ENCODE results near the gene FRMD5.

DNA sequence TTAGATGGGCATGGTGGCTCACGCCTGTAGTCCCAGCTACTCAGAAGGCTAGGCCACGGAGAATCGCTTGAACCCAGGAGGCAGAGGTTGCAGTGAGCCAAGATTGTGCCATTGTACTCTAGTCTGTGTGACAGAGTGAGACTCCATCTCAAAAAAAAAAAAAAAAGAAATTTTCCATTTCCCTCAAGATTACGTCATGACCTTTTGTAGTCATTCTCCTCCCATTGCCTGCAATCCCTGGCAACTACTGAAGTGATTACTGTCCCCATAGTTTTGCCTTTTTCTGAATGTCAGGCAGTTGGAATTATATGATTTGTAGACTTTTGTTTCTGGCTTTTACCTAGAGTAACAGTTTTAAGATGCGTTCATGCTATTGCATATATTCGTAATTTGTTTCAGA, 340.3 kb downstream of the FRMD5 start:
- TF ChIP-seq, protein P1, sequence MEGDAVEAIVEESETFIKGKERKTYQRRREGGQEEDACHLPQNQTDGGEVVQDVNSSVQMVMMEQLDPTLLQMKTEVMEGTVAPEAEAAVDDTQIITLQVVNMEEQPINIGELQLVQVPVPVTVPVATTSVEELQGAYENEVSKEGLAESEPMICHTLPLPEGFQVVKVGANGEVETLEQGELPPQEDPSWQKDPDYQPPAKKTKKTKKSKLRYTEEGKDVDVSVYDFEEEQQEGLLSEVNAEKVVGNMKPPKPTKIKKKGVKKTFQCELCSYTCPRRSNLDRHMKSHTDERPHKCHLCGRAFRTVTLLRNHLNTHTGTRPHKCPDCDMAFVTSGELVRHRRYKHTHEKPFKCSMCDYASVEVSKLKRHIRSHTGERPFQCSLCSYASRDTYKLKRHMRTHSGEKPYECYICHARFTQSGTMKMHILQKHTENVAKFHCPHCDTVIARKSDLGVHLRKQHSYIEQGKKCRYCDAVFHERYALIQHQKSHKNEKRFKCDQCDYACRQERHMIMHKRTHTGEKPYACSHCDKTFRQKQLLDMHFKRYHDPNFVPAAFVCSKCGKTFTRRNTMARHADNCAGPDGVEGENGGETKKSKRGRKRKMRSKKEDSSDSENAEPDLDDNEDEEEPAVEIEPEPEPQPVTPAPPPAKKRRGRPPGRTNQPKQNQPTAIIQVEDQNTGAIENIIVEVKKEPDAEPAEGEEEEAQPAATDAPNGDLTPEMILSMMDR (conservative IDR thresholded peaks at IDR 0.05) = no peak
- no peak for TF ChIP-seq EZH2 (IDR thresholded peaks at IDR 0.05; ENCODE audit: low read depth)
